HG03097 (cell line): ENCODE results near the gene TAF9.
"Not testable (repeated sequence)": the region's sequence is repeated elsewhere in the genome, so short reads cannot be mapped to it uniquely, and the experiment has no call there.

Experiments
- ATAC-seq: cut with Tn5 transposase; IDR thresholded peaks from one replicate; pipeline ENCODE4 v1.9.1; 2021; ENCODE audit not compliant: unreplicated experiment, low FRiP score

TAF9 gene

GRCh38 chr5:69341520-69342161 lies 27.7 kb downstream of the TAF9 start:
- ATAC-seq: no peak

GRCh38 chr5:69335341-69335935 lies 33.9 kb downstream of the TAF9 start:
- no peak for ATAC-seq

GRCh38 chr5:69334793-69335268 lies 34.5 kb downstream of the TAF9 start:
- no peak for ATAC-seq

DNA sequence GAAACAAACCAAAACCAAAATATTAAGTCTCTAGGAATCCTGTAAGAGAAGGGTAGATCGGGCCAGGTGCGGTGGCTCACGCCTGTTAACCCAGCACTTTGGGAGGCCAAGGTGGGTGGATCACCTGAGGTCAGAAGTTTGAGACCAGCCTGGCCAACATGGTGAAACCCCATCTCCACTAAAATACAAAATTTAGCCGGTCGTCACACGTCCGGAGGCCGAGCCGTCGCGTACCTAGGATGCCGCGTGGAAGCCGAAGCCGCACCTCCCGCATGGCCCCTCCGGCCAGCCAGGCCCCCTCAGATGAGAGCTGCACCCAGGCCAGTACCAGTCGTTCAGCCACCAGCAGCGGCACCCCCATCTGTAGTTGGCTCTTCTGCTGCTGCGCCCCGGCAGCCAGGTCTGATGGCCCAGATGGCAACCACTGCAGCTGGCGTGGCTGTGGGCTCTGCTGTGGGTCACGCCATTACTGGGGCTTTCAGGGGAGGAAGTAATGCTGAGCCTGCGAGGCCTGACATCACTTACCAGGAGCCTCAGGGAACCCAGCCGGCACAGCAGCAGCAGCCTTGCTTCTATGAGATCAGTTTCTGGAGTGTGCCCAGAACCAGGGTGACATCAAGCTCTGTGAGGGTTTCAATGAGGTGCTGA lies 35.5 kb downstream of the TAF9 start:
- ATAC-seq: not testable (repeated sequence)

- ATAC-seq: no peak
These were observed 37.5 kb downstream of the TAF9 start for GRCh38 chr5:69331528-69332445.

GRCh38 chr5:69329905-69330489 lies 39.3 kb downstream of the TAF9 start:
- ATAC-seq: no peak

- ATAC-seq: no peak
These were observed 43.0 kb downstream of the TAF9 start for GRCh38 chr5:69326365-69326764.

DNA sequence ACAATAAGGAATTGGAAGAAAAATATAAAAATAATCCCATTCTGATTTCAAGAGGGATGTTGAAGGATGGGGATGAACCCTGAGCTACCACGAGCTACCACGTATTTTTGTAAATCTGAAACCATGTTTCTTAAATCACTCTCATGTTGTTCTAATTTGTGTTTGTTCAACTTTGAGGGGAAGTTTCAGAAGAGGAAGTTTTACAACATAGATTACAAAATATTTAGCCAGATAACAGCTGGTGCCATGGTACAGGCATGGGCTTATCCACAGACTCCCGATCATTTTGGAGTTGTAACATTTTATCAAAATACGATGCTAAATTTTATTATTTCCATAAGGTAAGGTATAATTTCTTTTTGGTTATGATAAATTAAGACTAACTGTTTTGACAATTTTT lies 51.9 kb downstream of the TAF9 start:
- no peak for ATAC-seq

GRCh38 chr5:69315972-69316371 lies 53.3 kb downstream of the TAF9 start:
- no peak for ATAC-seq
